ENCODE results near the gene CDC42BPA.

GRCh38 chr1:226967665-226968064 is 350.6 kb downstream of the CDC42BPA start:
- no peak for TF ChIP-seq POLR2A (IDR thresholded peaks at IDR 0.05; ENCODE audit: low read depth, low read length)
- TF ChIP-seq TAF1 (IDR thresholded peaks at IDR 0.05; ENCODE audit: borderline replicate concordance, low read depth, low read length), result no peak
- no peak for TF ChIP-seq POLR2AphosphoS5 (IDR thresholded peaks at IDR 0.05; ENCODE audit: low read depth, low read length)

Measured in GM12892 (cell line).